ENCODE data around the gene PKNOX2.
A peak's percentile ranks its signal among the peaks of the same experiment; 100 is the strongest.

The PKNOX2 gene, protein sequence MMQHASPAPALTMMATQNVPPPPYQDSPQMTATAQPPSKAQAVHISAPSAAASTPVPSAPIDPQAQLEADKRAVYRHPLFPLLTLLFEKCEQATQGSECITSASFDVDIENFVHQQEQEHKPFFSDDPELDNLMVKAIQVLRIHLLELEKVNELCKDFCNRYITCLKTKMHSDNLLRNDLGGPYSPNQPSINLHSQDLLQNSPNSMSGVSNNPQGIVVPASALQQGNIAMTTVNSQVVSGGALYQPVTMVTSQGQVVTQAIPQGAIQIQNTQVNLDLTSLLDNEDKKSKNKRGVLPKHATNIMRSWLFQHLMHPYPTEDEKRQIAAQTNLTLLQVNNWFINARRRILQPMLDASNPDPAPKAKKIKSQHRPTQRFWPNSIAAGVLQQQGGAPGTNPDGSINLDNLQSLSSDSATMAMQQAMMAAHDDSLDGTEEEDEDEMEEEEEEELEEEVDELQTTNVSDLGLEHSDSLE

DNA sequence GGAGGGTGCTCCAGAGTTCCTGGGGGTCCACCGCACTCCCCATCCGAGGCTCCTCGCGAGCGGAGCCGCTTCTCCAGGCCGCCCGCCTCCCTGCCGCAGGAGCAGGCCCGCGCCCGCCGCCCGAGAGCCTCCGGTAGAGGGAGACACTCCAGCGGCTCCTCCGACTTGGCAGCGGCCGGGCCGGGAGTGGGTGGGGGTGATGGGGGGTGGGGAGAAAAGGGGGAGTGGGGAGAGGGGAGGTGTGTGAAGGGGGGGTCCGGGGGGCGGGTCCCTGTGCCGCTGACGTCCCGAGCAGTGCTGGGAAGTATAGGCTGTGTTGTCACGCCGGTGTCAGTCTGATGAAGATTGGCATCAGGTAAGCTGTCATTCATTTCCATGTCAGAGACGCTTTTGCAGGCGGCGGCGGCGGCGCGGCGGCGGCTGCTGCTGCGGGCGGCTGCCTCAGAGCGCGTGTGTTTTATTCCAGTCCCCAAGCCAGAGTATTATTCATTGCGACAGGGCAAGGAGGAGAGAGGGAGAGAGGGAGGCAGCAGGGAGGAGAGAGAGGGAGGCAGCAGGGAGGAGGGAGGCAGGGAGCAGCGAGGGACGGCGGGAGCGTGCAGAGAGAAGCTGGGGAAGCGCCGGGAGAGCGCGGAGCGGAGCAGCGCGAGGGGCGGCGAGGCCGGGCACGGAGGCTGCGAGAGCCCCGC lies at the start of gene PKNOX2:
PKNOX2 (plus strand) TSS at position 330 of the 689 bp plus-strand sequence. CDS start 186,555 bp downstream, outside the sequence.
- DNase-seq (ENCODE audit: low read depth) = peak; percentile 48

DNA sequence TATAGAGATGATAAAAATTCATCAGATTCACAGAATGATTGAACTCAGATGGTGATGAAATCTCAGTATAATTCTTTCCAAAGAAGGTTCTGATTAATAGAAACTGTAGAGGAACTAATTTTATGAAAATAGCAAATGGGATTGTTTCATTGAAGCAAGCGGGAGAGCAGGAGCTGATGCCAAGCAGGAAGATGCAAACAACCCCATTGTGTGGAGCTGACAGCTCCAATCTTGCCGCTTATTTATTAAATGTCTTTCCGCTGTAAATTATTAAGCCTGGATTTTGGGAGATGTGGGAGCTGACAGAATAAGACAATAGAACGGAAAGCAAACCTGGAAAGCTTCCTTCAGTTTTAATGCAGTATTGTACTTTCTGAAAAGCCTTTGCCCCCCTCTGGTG lies 47.1 kb upstream of the PKNOX2 start:
- no peak for DNase-seq (ENCODE audit: low read depth)

DNA sequence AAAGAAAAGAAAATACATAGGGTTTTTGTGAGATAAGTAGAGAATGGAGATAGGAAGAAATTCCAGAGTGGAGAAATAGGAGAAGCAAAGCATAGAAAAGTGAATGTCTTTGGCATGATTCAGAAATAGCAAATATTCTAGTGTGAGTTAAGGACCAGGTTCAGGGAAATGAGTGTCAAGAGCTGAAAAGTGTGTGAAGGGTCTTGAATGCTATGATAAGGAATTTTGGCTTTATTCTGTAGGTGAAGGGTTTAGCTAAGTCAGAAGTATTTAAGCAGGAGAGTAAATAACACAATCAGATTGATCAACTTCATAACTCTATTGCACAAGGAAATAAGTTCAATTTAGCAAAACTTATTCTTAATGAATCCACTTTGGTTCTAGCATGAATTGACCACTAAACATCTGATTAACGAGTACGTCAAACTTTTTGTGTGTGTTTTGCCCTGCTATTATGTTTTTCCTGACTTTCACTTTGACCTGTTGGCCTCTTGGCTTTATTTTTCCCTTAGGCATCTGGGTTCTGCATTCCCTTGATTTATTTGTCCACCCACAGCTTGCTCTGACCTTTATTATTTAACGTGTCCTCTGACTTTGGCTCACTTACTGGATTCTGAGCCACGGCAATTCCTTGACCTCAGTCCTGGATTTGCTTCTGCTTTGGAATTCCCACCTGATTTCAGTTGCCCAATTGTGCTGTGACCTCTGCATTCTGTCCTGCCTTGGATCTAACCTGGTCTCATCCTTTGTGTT lies 41.2 kb upstream of the PKNOX2 start:
- no peak for DNase-seq (ENCODE audit: low read depth)

DNA sequence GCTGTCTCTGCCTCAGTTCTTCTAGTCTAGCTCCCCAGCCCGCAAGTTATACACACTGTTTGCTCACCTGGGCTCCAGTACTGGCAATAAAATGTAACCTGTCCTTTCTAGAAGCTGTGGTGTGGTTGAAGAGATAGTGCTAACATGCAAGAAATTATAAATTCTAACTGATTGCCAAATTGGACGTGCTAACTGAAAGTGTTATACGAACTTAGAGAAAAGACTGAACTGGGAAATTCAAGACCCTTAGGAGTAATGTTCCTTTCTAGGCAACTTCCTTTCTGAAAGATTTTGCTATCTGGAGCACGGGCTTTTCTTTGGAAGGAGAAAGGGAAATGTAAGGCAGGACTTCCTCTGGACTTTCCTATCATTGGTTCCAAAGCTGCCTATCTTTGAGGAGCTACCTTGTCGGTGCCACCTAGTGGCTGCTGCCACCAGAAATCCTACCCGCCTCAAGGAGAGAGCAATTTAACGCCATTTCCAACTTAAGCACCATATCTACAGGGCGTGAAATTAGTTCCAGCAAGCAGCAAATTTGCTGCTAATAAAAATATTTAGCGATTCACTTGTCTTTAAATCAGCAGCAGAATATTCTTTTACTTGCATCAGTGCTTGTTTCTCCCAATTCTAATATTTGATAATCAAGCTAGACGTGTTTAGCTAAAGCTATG lies 40.5 kb upstream of the PKNOX2 start:
- no peak for DNase-seq (ENCODE audit: low read depth)

DNA sequence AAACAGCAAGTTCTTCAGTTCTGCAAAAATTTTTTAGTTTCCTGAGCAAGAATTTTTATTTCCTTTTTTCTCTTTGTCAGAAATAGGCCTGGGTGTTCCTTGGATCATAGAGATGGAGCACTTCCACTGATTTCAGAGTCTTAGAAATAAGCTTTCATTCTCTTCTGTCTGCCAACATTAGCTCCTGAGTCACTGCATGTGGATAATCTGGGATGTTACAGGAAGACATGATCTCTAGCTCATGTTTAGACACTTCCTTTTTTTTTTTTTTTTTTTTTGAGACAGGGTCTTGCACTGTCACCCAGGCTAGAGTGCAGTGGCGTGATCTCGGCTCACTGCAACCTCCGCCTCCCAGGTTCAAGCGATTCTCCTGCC lies 39.9 kb upstream of the PKNOX2 start:
- no peak for DNase-seq (ENCODE audit: low read depth)

DNA sequence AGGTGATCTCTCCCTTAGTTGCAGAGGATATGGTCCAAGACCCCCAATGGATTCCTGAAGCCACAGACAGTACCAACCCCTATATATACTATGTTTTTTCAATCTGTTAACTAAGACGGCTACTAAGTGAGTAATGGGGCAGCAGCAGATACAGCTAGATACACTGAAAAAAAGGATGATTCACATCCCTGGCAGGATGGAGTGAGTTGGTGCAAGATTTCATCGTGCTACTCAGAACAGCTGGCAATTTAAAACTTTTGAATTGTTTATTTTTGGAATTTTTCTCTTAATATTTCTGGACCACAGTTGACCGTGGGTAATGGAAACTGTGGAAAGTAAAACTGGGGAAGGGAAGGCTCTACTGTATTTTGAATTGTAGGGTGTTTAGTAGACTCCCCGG lies 36.1 kb upstream of the PKNOX2 start:
- no peak for DNase-seq (ENCODE audit: low read depth)

DNA sequence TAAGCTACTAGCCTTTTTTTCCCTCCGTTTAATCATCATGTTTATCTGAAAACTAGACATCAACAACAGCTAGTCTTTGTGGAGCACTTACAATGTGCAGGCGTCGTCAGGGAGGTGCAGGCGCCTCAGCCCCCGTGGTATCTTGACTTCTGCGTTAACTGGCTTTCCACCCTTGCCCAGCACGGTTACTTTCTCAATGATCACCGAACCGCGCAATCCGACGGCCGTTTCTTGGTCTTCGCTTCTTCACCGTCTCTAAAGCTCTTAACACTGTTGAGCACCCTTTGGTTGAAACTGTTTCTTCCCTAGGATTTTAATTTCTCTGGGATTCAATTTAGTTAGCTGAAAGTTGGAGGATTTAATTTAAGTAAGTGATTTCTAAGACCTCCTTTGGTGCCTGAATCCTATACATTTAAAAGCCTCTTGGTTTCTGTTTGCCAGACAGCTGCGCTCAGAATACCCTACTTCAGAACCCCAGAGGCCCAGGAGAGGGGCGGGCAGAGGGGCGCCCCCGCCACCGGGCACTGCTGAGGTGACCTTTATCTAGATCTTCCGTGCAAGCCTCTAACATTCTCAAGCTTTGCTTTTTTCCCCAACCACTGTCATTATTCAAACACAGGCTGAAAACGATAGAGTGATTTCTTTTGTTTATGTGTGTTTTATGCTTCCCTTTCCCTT lies 35.1 kb upstream of the PKNOX2 start:
- no peak for DNase-seq (ENCODE audit: low read depth)

DNA sequence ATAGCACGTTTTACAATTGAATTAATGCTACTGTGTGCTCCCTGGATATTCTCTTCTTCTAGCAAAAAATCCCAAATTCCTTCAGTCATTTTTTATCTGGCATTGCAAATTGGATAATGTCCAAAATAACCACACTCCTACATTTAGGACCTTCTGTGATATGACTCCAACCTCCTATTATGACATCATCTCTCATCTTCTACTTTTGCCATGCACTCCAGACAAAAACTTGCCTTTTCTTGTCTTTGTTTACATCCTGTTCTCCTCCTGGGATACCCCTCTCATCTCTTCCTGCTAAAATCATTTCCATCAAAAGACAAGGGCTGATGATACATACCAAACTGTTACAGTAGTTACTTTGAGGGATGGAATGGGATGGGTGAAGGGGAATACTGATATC lies 32.5 kb upstream of the PKNOX2 start:
- no peak for DNase-seq (ENCODE audit: low read depth)

DNA sequence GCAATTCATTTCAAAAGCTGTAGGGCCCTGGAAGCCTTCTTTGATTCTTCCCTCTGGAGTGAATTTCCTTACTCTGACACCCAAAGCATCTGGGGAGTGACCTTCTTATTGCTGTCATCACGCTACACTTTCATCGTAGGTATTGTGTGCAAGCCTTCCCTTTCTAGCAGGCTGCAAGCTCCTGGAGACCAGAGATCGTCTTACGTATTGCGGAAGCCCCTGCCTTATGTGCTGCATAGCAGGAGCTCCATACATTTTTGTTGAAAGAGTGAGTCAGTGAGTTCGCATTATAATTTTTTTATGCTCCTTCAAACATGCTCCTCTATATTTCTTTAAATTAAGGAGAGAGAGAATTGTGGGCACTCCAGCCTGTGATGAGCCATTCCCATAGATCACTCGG lies 32.0 kb upstream of the PKNOX2 start:
- no peak for DNase-seq (ENCODE audit: low read depth)

DNA sequence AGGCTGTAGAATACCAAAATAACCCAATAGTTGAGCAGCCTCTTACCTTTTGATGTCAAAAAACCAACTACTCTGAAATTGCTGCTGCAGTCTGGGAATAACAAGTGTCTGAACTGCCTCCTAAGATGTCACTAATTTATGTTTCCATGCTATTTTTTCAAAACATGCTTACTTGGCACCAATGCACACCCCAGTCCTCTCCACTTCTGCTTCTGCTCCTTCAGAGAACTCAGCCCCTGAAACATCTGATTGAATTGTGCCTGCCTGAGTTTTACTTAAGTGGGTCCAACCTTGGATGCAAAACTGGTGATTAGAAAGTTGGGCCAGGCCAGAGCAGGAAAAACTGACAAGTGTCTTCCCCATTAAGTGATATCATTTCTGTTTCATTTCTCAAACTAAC lies 28.6 kb upstream of the PKNOX2 start:
- no peak for DNase-seq (ENCODE audit: low read depth)

DNA sequence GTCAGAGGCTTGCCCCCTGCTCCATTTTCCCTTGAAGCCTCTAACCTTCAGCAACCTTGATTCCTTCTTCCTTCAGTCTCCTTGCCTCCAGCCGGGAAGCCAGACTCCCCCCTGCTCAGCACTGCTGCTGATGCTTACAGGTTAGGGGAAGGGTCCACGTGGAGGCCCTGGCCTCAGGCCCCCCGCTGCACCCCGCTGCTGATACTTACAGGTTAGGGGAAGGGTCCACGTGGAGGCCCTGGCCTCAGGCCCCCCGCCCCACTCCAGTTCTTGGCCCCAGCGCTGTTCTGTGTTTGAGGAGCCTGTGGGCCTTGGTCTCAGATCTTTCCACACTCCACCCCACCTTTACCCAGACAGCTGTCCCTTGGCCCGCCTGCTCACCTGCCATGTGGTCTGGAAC lies 25.6 kb upstream of the PKNOX2 start:
- no peak for DNase-seq (ENCODE audit: low read depth)

DNA sequence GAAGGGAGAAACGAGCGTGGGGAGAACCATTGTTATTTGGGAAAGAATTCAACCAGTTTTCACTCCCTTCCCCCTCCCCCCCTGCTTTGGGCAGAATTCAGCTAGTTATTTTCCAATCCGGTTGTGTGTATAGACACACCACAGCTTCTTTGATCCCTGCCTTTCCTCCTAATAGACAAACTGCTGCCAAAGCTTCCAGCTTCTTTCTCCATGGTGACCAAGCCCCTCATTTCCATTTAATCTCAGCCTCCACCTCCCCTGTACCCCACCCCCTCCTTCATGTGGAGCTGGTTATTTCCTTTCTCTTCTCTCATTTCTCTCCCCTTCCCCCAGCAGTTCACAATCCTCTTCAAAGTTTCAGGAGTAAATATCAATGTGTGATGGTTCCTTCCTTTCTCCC lies 24.8 kb upstream of the PKNOX2 start:
- DNase-seq (ENCODE audit: low read depth) = no peak

DNA sequence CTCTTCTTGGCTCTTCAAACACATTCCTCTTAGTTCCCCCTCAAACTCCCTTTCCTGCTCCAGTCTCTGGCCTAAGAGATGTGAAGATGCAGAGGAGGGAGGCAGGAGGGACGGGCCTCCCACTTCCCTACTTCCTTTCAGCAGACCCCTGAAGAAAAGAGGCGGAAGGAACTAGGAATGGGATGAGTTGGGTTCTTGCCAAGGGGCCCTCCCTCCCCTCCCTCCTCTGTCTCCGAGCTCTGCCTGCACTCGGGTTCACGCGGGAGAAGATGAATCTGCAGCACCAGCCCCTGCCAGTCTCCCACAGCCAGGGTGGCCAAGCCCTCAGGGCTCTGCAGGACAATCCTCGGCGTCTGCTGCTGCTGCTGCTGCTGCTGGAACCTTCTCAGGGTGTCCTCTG lies 24.3 kb upstream of the PKNOX2 start:
- DNase-seq (ENCODE audit: low read depth) = no peak

DNA sequence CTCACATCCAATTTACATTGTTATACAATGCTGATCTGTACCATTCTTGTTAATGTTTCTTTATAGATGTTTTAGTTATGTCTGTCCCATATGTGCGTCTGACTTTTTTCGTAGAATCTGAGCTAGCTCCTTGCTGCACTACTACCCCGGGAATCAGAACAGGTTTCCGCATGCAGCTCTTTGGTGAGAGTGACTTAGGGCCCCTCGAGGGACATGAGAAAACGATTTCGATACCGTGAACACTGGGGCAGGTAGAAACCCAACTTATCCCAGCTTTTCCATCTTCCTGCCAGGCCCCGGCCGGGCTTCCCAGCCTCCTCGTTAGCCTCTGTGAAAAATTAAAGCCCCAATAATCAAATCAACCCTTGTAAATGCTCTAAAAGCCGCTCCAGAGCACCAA lies 23.4 kb upstream of the PKNOX2 start:
- DNase-seq (ENCODE audit: low read depth) = no peak

DNA sequence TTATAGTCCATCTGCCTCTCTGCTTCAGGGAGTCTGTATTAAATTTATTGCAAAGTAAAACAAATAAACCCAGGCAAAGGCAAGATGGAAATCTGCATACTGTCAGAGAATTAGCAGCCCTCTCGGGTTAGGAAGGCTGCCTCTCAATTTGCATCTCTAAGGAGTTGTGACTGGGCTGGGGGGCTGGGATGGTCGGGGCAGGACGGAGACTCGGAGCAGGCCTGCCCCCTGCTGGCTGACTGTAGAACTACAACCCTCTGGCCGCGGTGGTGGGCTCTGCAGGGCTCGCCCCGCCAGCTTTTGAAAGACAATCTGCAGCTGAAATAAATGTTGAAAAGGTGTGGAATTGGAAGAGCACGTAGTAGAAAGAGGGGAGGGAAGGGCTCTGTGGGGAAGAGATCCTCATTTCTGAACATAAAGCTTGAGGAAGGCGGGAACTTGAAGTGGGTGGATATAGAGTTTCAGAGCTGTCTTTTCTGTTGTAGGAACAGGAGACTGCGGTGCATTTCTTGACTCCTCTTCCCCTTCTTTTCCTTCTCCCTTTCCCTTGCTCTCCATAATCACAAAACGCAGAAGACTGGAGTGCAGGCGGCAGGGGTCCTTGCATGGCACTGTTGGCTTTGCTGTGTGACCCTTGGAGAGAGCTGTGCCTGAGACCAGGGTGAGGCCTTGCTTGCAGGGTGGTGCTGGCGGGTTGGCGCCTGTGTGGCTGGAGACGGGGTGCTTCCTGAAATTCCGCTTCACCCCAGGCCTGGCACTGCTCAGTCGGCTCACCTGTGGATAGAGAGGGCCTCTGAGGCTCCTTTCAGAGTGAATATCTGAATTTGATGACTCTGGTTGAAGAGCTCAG lies 22.6 kb upstream of the PKNOX2 start:
- DNase-seq (ENCODE audit: low read depth) = peak; percentile 35

DNA sequence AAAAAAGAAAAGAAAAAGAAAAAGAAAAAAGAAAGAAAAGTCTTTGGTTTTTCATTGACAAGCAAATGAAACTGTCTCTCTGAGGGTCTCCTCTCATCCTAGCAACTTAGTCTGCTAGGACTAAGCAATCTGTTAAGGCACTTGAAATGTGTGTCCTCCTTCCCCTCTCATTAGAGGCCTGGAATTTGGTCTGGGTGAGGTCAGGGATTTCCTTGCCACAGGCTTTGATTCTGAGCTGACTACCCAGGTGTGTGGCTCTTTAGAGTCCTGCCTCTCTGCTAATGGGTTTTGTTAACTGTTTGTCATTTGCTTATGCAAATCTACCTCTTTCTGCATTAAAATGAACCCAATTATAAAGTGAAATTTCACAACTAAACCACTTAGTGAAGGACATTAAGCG lies 18.3 kb upstream of the PKNOX2 start:
- no peak for DNase-seq (ENCODE audit: low read depth)

DNA sequence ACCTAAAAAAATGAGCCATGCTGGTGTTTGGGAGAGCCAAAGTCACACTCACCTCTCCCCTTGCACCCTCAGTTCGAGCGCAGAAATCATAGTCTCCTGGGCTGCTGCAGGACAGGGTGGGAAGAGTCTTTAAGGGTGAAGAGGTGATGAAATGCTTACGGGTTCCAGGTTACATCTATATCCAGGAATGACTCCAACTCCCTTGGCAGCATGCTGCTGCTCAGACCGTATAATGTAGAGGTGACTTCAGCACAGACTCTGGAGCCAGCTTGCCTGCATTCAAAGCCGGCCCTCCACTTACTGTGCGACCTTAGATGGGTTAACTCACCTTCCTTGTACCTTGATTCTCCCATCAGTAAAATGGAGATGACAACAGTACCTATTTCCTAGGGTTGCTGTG lies 17.3 kb upstream of the PKNOX2 start:
- DNase-seq (ENCODE audit: low read depth) = no peak

DNA sequence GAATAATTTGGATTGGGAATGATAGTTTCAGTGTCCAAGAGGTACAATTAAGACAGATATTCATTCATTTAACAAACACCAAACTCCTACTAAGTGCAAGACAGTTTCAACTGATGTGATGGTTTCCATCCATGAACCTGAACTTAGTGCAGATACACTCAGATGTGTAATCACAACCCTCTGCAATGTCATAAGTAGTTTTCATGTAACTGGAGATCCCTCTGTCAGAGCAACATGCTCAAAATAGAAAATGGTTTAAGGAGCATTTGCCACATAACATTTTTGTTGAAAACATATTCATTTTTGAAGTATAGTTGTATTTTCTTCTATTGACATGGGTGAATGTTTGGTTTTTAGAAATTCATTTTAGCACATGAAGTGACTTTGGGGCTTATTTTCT lies 16.5 kb upstream of the PKNOX2 start:
- no peak for DNase-seq (ENCODE audit: low read depth)

DNA sequence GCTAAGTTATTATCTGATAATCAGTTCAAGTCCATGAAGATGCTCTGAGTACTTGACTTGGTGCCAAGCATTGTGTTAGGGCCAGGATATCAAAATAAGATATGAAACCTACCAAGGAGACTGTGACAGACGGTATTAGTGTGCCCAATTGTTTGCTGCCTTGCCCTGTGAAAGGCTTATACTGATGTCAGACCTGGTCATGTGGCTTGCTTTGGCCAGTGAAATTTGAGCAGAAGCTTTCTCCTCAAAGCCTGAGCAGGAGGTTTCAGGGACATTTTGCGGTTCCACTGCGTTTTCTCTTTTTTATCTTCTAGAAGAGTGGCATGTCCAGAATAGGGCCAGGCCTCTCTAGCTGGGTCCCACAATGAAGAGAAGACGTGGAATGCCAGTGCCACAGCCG lies 15.8 kb upstream of the PKNOX2 start:
- DNase-seq (ENCODE audit: low read depth) = no peak

DNA sequence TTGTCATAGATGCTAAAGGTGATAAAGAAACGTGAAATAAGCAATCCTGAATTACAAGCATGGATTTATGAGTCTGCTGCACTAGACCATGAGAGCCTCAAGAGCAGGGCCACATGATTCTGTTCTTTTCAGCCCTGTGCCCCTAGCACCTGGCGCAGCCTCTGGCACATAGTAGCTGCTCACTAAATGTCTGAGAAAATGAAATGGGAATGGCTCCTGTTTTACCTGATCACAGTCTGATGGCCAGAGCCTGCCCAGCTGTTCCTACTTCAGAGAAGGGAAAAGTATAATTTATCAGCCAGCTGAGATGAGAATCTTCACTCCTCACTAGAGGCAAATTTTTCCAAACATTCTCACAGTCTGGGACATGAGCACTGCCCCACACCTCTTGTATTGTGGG lies 10.7 kb upstream of the PKNOX2 start:
- no peak for DNase-seq (ENCODE audit: low read depth)

All from activated T-helper 1 cell treated with Interleukin-2 at 50 U/mL for 16 hours (primary cell).